H9 (cell line): Measurements from ENCODE around the gene AREG. TPM values are rescaled to one million over a fixed set of nuclear protein-coding genes. Genes with fewer than 3 reads are reported as not detected.

Experiments used
- DNase-seq: peaks from one replicate; pipeline ENCODE4 v3.0.0-alpha.2; 2017
- H2AFZ ChIP-seq: one replicate; pipeline ENCODE4 v1.6.1; 2013; ENCODE audit warnings: mild to moderate bottlenecking, low read length, control low read depth, moderate library complexity
- H2AK5ac ChIP-seq: 2 replicates; pipeline ENCODE4 v1.6.1; 2013; ENCODE audit warnings: low read length, control low read depth, mixed read lengths; ENCODE audit not compliant: insufficient read length
- H2BK120ac ChIP-seq: one replicate; pipeline ENCODE4 v1.6.1; 2013; ENCODE audit warnings: low read depth, mild to moderate bottlenecking, low read length, control low read depth, inconsistent platforms; ENCODE audit not compliant: poor library complexity, severe bottlenecking
- H2BK12ac ChIP-seq: 2 replicates; pipeline ENCODE4 v1.6.1; 2013; ENCODE audit warnings: low read length, control low read depth, mixed read lengths, low read depth; ENCODE audit not compliant: insufficient read length
- H2BK15ac ChIP-seq: 2 replicates; pipeline ENCODE4 v1.6.1; 2013; ENCODE audit warnings: low read depth, low read length, control low read depth
- H2BK20ac ChIP-seq: one replicate; pipeline ENCODE4 v1.6.1; 2013; ENCODE audit warnings: low read depth, mild to moderate bottlenecking, low read length, control low read depth, inconsistent platforms; ENCODE audit not compliant: poor library complexity, severe bottlenecking
- H2BK5ac ChIP-seq: 2 replicates; pipeline ENCODE4 v1.6.1; 2013; ENCODE audit warnings: low read length, control low read depth, mixed read lengths; ENCODE audit not compliant: insufficient read length
- H3K14ac ChIP-seq: 2 replicates; pipeline ENCODE4 v1.6.1; 2013; ENCODE audit warnings: low read length, control low read depth; ENCODE audit not compliant: insufficient read depth
- H3K18ac ChIP-seq: 2 replicates; pipeline ENCODE4 v1.6.1; 2013; ENCODE audit warnings: low read depth, mild to moderate bottlenecking, mixed read lengths, low read length, control low read depth; ENCODE audit not compliant: insufficient read length
- H3K23ac ChIP-seq: 2 replicates; pipeline ENCODE4 v1.6.1; 2013; ENCODE audit warnings: low read length, control low read depth, mixed read lengths, low read depth; ENCODE audit not compliant: insufficient read length
- H3K23me2 ChIP-seq: 2 replicates; pipeline ENCODE4 v1.6.1; 2013; ENCODE audit warnings: low read depth, mild to moderate bottlenecking, mixed read lengths, low read length, control low read depth; ENCODE audit not compliant: insufficient read length, poor library complexity, severe bottlenecking
- H3K27ac ChIP-seq: 2 replicates; pipeline ENCODE4 v1.5.1; 2013; ENCODE audit warnings: low read length, control low read depth, mixed read lengths, low read depth; ENCODE audit not compliant: insufficient read length
- H3K27me3 ChIP-seq: 2 replicates; pipeline ENCODE4 v1.6.1; 2013; ENCODE audit warnings: low read length, control low read depth, inconsistent platforms; ENCODE audit not compliant: insufficient read depth
- H3K4ac ChIP-seq: 2 replicates; pipeline ENCODE4 v1.6.1; 2013; ENCODE audit warnings: low read depth, mild to moderate bottlenecking, control low read depth, inconsistent platforms, low read length, moderate library complexity
- H3K4me1 ChIP-seq: 2 replicates; pipeline ENCODE4 v1.6.1; 2013; ENCODE audit warnings: low read length, control low read depth, inconsistent platforms; ENCODE audit not compliant: insufficient read depth
- H3K4me2 ChIP-seq: 2 replicates; pipeline ENCODE4 v1.6.1; 2013; ENCODE audit warnings: low read length, control low read depth, mixed read lengths; ENCODE audit not compliant: insufficient read length, insufficient read depth
- H3K56ac ChIP-seq: 2 replicates; pipeline ENCODE4 v1.6.1; 2013; ENCODE audit warnings: low read depth, mild to moderate bottlenecking, mixed read lengths, low read length, control low read depth; ENCODE audit not compliant: insufficient read length
- H3K79me1 ChIP-seq: 2 replicates; pipeline ENCODE4 v1.6.1; 2013; ENCODE audit warnings: low read depth, mild to moderate bottlenecking, moderate library complexity, low read length, control low read depth, inconsistent platforms; ENCODE audit not compliant: insufficient read depth, poor library complexity, severe bottlenecking
- H3K79me2 ChIP-seq: 2 replicates; pipeline ENCODE4 v1.6.1; 2013; ENCODE audit warnings: low read length, control low read depth, inconsistent platforms; ENCODE audit not compliant: insufficient read depth
- H3K9ac ChIP-seq: 2 replicates; pipeline ENCODE4 v1.6.1; 2013; ENCODE audit warnings: low read length, control low read depth, mixed read lengths; ENCODE audit not compliant: insufficient read length; ENCODE audit errors: extremely low read depth
- H3K9me3 ChIP-seq: one replicate; pipeline ENCODE4 v1.6.1; 2013; ENCODE audit warnings: low read depth, low read length, inconsistent platforms; ENCODE audit not compliant: control insufficient read depth
- H3T11ph ChIP-seq: one replicate; pipeline ENCODE4 v1.6.1; 2013; ENCODE audit warnings: mild to moderate bottlenecking, low read length, control low read depth, inconsistent platforms
- H4K20me1 ChIP-seq: one replicate; pipeline ENCODE4 v1.6.1; 2013; ENCODE audit not compliant: control insufficient read depth, insufficient read length, insufficient read depth
- H4K5ac ChIP-seq: 2 replicates; pipeline ENCODE4 v1.6.1; 2013; ENCODE audit warnings: low read depth, mild to moderate bottlenecking, mixed read lengths, low read length, control low read depth; ENCODE audit not compliant: insufficient read length
- H4K8ac ChIP-seq: replicated peaks from 2 replicates; pipeline ENCODE4 v1.6.1; 2013; ENCODE audit warnings: low read length, control low read depth, mixed read lengths, low read depth; ENCODE audit not compliant: insufficient read length
- H4K91ac ChIP-seq: 2 replicates; pipeline ENCODE4 v1.6.1; 2013; ENCODE audit warnings: low read depth, mild to moderate bottlenecking, moderate library complexity, mixed read lengths, low read length, control low read depth; ENCODE audit not compliant: insufficient read length
- H3K27ac Mint-ChIP-seq, 3 experiments: 2 replicates in 2 of 3; 3 replicates in 1 of 3; pipeline ENCODE4 v1.8.0; 2020 to 2021; ENCODE audit warnings: mixed read lengths in 3 of 3, mild to moderate bottlenecking in 1 of 3, moderate library complexity in 1 of 3
- H3K27me3 Mint-ChIP-seq: 2 replicates; pipeline ENCODE4 v1.8.0; 2021; ENCODE audit warnings: low read depth, mild to moderate bottlenecking, moderate library complexity, mixed read lengths
- H3K36me3 Mint-ChIP-seq, 3 experiments: 2 replicates in 2 of 3; 3 replicates in 1 of 3; pipeline ENCODE4 v1.8.0; 2020 to 2021; ENCODE audit warnings: low read depth in 3 of 3, mixed read lengths in 3 of 3; ENCODE audit not compliant: insufficient read depth in 1 of 3
- H3K4me1 Mint-ChIP-seq, 2 experiments: 2 replicates each; pipeline ENCODE4 v1.8.0; 2020; ENCODE audit warnings: mixed read lengths in 2 of 2
- H3K4me3 Mint-ChIP-seq, 2 experiments: 2 replicates in 1 of 2; 3 replicates in 1 of 2; pipeline ENCODE4 v1.8.0; 2020 to 2021; ENCODE audit warnings: mild to moderate bottlenecking in 2 of 2, mixed read lengths in 2 of 2, moderate library complexity in 1 of 2
- H3K9me3 Mint-ChIP-seq, 2 experiments: 2 replicates in 1 of 2; 3 replicates in 1 of 2; pipeline ENCODE4 v1.8.0; 2020; ENCODE audit warnings: mild to moderate bottlenecking in 2 of 2, mixed read lengths in 2 of 2, moderate library complexity in 1 of 2
- WGBS: extraction: QIAGEN DNeasy Blood & Tissue Kit; methylation state at CpG from one replicate; pipeline ENCODE4 v1.1.7; 2013; ENCODE audit warnings: missing lambda C conversion rate, low lambda C conversion rate, mixed read lengths; ENCODE audit not compliant: insufficient read length; ENCODE audit errors: extremely low coverage; 5-methylcytosine and 5-hydroxymethylcytosine counted together
- total RNA-seq: library from RNA; stranded (reverse); gene quantifications from 2 replicates; pipeline ENCODE4 v1.2.1, GENCODE V29; 2021
- TF ChIP-seq, protein P1 (sequence below): fragments of 200-600 bp; sonication (generic); conservative IDR thresholded peaks from 3 replicates; pipeline ENCODE4 v1.8.0; 2021; ENCODE audit warnings: antibody characterized with exemption, mild to moderate bottlenecking

The AREG gene
- total RNA-seq, 1 experiment from 2014 or later = 0.28 TPM

DNA sequence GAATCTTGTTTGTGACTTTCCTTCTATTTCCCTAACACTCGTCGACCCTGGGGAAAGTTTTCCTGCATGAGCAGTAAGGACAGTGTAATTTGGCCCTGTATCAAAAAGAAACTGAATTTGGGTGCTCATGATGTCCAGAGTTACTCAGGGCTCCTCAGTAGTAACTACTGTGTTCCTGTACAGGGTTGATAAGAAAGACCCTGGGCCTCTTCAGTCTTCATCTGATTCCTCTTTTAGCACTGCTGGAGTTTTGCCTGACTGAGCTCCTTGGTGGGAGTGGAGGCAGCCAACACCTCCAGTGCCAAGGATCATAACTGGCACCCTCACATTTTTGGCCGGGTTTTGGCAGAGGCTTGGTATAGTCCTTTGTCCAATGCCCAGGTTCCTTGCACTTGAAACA is 7.1 kb upstream of the AREG start:
- no peaks in the 10 kb centered on the region for H3K23me2 ChIP-seq
- Mint-ChIP-seq H3K27me3 (peaks cover 1% of the 10 kb centered on the region), H3K27ac (no peak overlapping the region), H3K4me1 (no peaks in the 10 kb centered on the region), H3K4me3 (no peak overlapping the region), H3K9me3 (no peaks in the 10 kb centered on the region; a peak in 1 of 5 replicates), H3K36me3 (no peaks in the 10 kb centered on the region)
- no peak overlapping the region for H3K56ac ChIP-seq
- H2BK120ac ChIP-seq = no peak overlapping the region
- H3K27ac ChIP-seq = no peak overlapping the region
- H3K4me2 ChIP-seq = no peak overlapping the region
- H2AFZ ChIP-seq = no peak overlapping the region
- H3K18ac ChIP-seq = no peak overlapping the region
- H3K14ac ChIP-seq = no peak overlapping the region
- no peaks in the 10 kb centered on the region for H4K20me1 ChIP-seq
- no peak overlapping the region for H4K91ac ChIP-seq
- H2BK15ac ChIP-seq = no peak overlapping the region
- H2BK12ac ChIP-seq = no peak overlapping the region
- H4K5ac ChIP-seq = no peak overlapping the region
- no peak overlapping the region for H3T11ph ChIP-seq
- no peaks in the 10 kb centered on the region for H3K27me3 ChIP-seq
- TF ChIP-seq, protein P1, sequence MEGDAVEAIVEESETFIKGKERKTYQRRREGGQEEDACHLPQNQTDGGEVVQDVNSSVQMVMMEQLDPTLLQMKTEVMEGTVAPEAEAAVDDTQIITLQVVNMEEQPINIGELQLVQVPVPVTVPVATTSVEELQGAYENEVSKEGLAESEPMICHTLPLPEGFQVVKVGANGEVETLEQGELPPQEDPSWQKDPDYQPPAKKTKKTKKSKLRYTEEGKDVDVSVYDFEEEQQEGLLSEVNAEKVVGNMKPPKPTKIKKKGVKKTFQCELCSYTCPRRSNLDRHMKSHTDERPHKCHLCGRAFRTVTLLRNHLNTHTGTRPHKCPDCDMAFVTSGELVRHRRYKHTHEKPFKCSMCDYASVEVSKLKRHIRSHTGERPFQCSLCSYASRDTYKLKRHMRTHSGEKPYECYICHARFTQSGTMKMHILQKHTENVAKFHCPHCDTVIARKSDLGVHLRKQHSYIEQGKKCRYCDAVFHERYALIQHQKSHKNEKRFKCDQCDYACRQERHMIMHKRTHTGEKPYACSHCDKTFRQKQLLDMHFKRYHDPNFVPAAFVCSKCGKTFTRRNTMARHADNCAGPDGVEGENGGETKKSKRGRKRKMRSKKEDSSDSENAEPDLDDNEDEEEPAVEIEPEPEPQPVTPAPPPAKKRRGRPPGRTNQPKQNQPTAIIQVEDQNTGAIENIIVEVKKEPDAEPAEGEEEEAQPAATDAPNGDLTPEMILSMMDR = no peak
- no peaks in the 10 kb centered on the region for H3K79me2 ChIP-seq
- H2BK5ac ChIP-seq = no peak overlapping the region
- no peaks in the 10 kb centered on the region for H3K79me1 ChIP-seq
- H3K9me3 ChIP-seq = no peaks in the 10 kb centered on the region
- no peak overlapping the region for H2AK5ac ChIP-seq
- no peaks in the 10 kb centered on the region for H3K4me1 ChIP-seq
- DNase-seq = no peak
- H4K8ac ChIP-seq = no peak overlapping the region
- WGBS = no CpG with 5 or more reads among the region's 3 CpGs
- no peak overlapping the region for H3K23ac ChIP-seq
- H3K9ac ChIP-seq = no peak overlapping the region
- H2BK20ac ChIP-seq = no peak overlapping the region
- H3K4ac ChIP-seq = no peak overlapping the region
